ENCODE data around the gene BCAS1.

BCAS1 gene

DNA sequence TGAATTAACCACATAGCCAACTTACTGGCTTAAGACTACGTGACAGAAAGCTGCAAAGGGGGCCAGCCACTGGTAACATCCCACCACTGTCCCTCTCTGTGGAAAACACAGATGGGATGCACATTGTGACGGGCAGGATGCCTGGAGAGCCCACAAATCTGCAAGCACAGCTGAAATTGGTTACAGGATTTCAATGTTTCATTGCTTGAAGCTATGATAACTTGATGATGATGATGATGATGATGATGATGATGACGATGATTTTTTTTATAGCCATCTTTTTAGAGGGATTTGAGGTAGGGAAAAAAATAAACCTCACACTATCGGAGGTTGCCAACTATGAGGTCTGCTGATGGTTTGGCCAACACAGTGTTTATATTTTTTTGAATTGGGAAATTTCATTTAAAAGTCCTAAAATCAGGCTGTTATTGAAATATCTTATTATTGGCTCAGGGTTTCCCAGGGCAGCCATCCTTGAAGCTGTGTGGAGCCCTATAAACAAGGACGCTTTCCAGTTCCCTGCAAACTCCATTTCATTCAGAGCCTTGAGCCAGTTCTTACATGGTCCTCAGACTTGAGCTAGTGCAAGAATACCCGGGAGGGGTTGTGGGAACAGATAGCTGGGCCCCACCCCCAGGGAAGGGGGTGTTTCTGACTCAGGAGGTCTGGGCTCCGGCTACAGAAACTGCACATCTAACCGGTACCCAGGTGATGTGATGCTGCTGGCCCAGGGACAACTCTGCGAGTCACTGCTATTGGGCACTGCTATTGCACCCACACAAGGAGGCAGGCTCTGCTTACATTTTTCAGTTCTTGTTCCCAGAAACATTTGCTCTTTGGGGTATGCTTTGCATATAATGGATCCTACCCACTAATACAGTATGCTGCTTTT is 27.1 kb downstream of the BCAS1 start:
- H3K4me3 ChIP-seq (ENCODE audit: low read depth, low read length), result no peak overlapping the region
- TF ChIP-seq, protein P1, sequence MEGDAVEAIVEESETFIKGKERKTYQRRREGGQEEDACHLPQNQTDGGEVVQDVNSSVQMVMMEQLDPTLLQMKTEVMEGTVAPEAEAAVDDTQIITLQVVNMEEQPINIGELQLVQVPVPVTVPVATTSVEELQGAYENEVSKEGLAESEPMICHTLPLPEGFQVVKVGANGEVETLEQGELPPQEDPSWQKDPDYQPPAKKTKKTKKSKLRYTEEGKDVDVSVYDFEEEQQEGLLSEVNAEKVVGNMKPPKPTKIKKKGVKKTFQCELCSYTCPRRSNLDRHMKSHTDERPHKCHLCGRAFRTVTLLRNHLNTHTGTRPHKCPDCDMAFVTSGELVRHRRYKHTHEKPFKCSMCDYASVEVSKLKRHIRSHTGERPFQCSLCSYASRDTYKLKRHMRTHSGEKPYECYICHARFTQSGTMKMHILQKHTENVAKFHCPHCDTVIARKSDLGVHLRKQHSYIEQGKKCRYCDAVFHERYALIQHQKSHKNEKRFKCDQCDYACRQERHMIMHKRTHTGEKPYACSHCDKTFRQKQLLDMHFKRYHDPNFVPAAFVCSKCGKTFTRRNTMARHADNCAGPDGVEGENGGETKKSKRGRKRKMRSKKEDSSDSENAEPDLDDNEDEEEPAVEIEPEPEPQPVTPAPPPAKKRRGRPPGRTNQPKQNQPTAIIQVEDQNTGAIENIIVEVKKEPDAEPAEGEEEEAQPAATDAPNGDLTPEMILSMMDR (IDR thresholded peaks at IDR 0.05; ENCODE audit: low read depth, low read length, missing control alignments), result peak; percentile 4
- DNase-seq (ENCODE audit: low read depth), result no peak

DNA sequence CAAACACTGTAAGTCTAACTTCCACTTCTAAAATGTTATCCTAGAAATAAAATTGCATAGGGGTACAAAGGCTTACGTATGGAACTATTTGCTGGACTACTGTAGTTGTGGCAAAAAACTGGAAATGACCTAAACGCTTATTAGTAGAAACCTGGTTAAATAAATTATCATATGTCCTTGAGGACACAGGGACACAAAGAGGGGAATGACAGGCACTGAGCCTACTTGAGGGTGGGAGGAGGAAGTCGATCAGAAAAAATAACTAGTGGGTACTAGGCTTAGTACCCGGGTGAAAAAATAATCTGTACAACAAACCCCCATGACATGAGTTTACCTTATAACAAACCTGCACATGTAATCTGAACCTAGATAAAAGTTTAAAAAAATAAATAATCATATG is 28.4 kb downstream of the BCAS1 start:
- TF ChIP-seq, protein P1 (IDR thresholded peaks at IDR 0.05; ENCODE audit: low read depth, low read length, missing control alignments), result no peak
- no peak for DNase-seq (ENCODE audit: low read depth)
- no peak overlapping the region for H3K4me3 ChIP-seq (ENCODE audit: low read depth, low read length)

DNA sequence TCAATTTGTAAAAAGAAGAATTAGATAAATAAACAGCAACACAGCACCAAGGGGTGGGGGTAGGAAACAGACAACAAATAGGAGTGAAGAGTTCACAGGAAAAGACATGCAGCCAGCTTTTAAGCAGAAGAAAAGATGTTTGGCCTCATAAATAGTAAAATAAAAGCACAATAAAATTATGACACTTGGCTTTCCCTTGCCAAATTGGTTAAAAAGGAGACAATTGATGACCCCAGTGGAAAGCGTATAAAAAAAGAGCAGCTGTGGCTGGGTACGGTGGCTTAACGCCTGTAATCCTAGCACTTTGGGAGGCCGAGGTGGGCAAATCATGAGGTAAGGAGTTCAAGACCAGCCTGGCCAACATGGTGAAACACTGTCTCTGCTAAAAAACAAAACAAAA is 29.1 kb downstream of the BCAS1 start:
- DNase-seq (ENCODE audit: low read depth), result no peak
- no peak overlapping the region for H3K4me3 ChIP-seq (ENCODE audit: low read depth, low read length)
- TF ChIP-seq, protein P1 (IDR thresholded peaks at IDR 0.05; ENCODE audit: low read depth, low read length, missing control alignments), result no peak

DNA sequence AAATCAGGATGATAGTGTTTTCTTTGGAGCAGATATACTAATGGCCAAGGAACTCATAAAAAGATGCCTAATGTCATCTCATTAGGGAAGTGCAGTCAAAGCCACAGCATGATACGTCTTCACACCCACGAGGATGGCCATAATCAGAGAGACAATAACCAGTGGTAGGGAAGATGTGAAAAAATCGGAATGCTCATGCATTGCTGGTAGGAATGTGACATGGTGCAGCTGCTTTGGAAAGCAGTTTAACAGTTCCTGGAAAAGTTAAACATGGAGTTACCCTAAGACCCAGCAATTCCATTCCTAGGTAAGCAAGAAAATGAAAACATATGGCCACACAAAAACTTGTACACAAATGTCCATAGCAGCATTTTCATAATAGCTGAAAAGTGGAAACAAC is 29.9 kb downstream of the BCAS1 start:
- DNase-seq (ENCODE audit: low read depth), result no peak
- H3K4me3 ChIP-seq (ENCODE audit: low read depth, low read length), result no peak overlapping the region
- TF ChIP-seq, protein P1 (IDR thresholded peaks at IDR 0.05; ENCODE audit: low read depth, low read length, missing control alignments), result no peak

DNA sequence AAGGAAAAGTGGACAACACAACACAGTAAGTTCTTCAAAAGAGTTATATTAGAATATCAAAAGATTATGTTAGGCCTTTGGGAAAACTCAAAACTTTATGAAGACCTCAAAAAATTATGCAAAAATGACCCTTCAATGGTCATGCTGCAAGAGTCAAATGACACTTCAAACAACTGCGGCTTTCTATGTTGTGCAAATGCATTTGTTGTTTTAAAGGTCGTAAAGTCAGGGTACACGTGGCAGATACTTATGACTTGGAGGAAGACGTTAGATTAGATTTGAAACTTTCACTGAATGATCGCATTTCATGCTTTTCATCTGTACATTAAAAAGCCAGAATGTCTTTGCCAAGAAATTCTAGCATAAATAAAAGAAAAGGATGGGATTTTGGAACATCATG is 31.4 kb downstream of the BCAS1 start:
- no peak for DNase-seq (ENCODE audit: low read depth)
- TF ChIP-seq, protein P1 (IDR thresholded peaks at IDR 0.05; ENCODE audit: low read depth, low read length, missing control alignments), result no peak

DNA sequence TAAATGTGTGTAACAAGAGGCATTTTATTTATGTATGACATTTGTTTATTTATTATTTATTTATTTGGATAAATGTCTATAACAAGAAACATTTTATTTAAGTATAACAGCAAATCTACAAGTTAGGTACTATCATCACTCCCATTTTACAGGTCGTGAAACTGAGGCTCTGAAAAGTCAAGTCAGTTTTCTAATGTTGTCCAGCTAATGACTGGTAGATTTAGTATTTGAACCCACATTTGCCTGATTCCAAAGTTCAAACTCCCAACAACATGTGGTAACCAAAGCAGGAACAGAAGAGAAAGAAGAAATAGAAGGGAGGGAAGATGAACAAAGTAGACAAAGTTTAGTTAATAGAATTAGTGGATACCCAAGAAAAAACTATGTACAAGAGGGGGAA is 32.9 kb downstream of the BCAS1 start:
- TF ChIP-seq, protein P1 (IDR thresholded peaks at IDR 0.05; ENCODE audit: low read depth, low read length, missing control alignments), result no peak
- no peak for DNase-seq (ENCODE audit: low read depth)
- no peak overlapping the region for H3K4me3 ChIP-seq (ENCODE audit: low read depth, low read length)

More for the DNA sequence above, 31.4 kb downstream of the BCAS1 start:
- no peak overlapping the region for H3K4me3 ChIP-seq (ENCODE audit: low read depth, low read length)

DNA sequence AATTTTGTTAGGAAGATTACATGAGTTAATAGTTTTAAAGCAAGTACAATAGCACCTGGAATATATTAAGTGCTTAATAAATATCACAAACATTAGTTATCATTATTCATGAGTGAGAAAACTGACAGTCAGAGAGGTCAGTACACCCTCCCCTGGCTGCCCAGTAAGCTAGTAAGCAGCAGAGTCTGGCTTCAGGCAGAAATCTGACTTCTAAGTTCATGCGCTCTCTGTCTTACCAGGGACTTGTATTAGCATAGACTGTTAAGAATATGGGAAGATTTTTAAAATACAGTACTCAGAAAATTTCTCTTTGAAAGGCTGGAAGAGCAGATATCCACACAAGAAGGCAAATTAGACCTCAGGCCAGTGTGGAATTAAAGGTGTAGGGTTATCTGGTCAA is 40.8 kb downstream of the BCAS1 start:
- no peak for DNase-seq (ENCODE audit: low read depth)
- H3K4me3 ChIP-seq (ENCODE audit: low read depth, low read length), result no peak overlapping the region
- TF ChIP-seq, protein P1 (IDR thresholded peaks at IDR 0.05; ENCODE audit: low read depth, low read length, missing control alignments), result no peak
